Gastroesophageal sphincter (tissue), 4 donors: ENCODE results near the gene PCSK7. TPM values are rescaled to one million over a fixed set of nuclear protein-coding genes. Genes with fewer than 3 reads are reported as not detected.
"Not testable (repeated sequence)": the region's sequence is repeated elsewhere in the genome, so short reads cannot be mapped to it uniquely, and the experiment has no call there.

Source experiments
- ATAC-seq: fragments of 150-250 bp; one replicate; pipeline ENCODE4 v1.9.1; 2016; ENCODE audit warnings: mild to moderate bottlenecking, moderate library complexity
- H3K27ac ChIP-seq, 4 donors: fragments of 200-600 bp; sonication (generic) in 3 of 4; 1 replicate in 3 of 4; 2 replicates in 1 of 4; pipeline ENCODE4 v1.5.1; 2016 to 2019
- H3K27me3 ChIP-seq: fragments of 200-600 bp; sonication (generic); one replicate; pipeline ENCODE4 v1.5.1; 2019
- H3K36me3 ChIP-seq, 2 donors: fragments of 200-600 bp; sonication (generic); one replicate each; pipeline ENCODE4 v1.5.1; 2019; ENCODE audit warnings: control low read depth in 1 of 2
- H3K4me1 ChIP-seq, 3 donors: fragments of 200-600 bp; sonication (generic); 1 replicate in 2 of 3; 2 replicates in 1 of 3; pipeline ENCODE4 v1.5.1; 2016 to 2019; ENCODE audit warnings: control low read depth in 2 of 3
- H3K4me3 ChIP-seq, 2 donors: fragments of 200-600 bp; sonication (generic); one replicate each; pipeline ENCODE4 v1.5.1; 2019; ENCODE audit warnings: mild to moderate bottlenecking in 1 of 2, moderate library complexity in 1 of 2
- H3K9me3 ChIP-seq, 3 donors: fragments of 200-600 bp; sonication (generic); one replicate each; pipeline ENCODE4 v1.5.1; 2017 to 2019; ENCODE audit warnings: control low read depth in 2 of 3
- CTCF ChIP-seq, 4 experiments: fragments of 200-600 bp in 2 of 4; fragments of 450-650 bp in 2 of 4; sonication (generic) in 1 of 4; IDR thresholded peaks; one replicate each; pipeline ENCODE4 v1.5.1; 2017 to 2019; ENCODE audit warnings: antibody characterized with exemption in 4 of 4, mild to moderate bottlenecking in 2 of 4, moderate library complexity in 2 of 4
- EP300 ChIP-seq: sonication (generic); formaldehyde crosslinking; IDR thresholded peaks from one replicate; pipeline ENCODE4 v1.6.1; 2017; ENCODE audit warnings: antibody characterized with exemption, mild to moderate bottlenecking
- POLR2A ChIP-seq, 2 donors: fragments of 450-650 bp; IDR thresholded peaks; one replicate each; pipeline ENCODE4 v1.6.1; 2017; ENCODE audit warnings: antibody characterized with exemption in 2 of 2, mild to moderate bottlenecking in 2 of 2, moderate library complexity in 1 of 2
- POLR2AphosphoS5 ChIP-seq: sonication (generic); formaldehyde crosslinking; IDR thresholded peaks from one replicate; pipeline ENCODE4 v1.6.1; 2017; ENCODE audit warnings: antibody characterized with exemption
- WGBS, 2 donors: methylation state at CpG; one replicate each; pipeline ENCODE4 v1.1.5; 2018; ENCODE audit warnings: low coverage in 1 of 2; 5-methylcytosine and 5-hydroxymethylcytosine counted together
- total RNA-seq, 4 donors: library from RNA; depleted of rRNA; stranded (reverse); fragments of >200 nt; gene quantifications; one replicate each; pipeline ENCODE4 v1.1.0, GENCODE V29; 2016

Gene PCSK7
- total RNA-seq, 4 donors from 2014 or later, result 28.9 to 40.5 (median 35.3) TPM

GRCh38 chr11:117210620-117211019 is 21.3 kb downstream of the PCSK7 start:
- WGBS, 2 donors, result 80 to 90% methylated on average over 2 of the region's 3 CpGs
- Histone ChIP-seq H3K27ac (peak overlapping the region in 3 of 4 donors; percentile 64 to 67 (median 67)), H3K36me3 (peaks cover 0 to 28% of the 10 kb centered on the region in 2 donors)

GRCh38 chr11:117209351-117210125 is 22.3 kb downstream of the PCSK7 start:
- not testable (repeated sequence) for H3K27me3 ChIP-seq, H3K9me3 ChIP-seq, H3K4me3 ChIP-seq
- 71 to 74% methylated on average over 6 to 7 of the region's 8 CpGs for WGBS, 2 donors
- TF ChIP-seq POLR2A (IDR thresholded peaks at IDR 0.05), result peak in 1 of 2 donors; percentile 19
- TF ChIP-seq POLR2AphosphoS5, result peak; percentile 83
- H3K4me1 ChIP-seq, result peaks cover 0 to 23% (median 4%) of the 10 kb centered on the region in 3 donors
- H3K36me3 ChIP-seq, result peaks cover 0 to 31% of the 10 kb centered on the region in 2 donors
- ATAC-seq, result peak; percentile 5
- H3K27ac ChIP-seq, result peak overlapping the region in 3 of 4 donors; percentile 45 to 67 (median 64)

More at GRCh38 chr11:117210620-117211019, 21.3 kb downstream of the PCSK7 start:
- H3K4me3 ChIP-seq, result no peak overlapping the region
- no peaks in the 10 kb centered on the region for H3K9me3 ChIP-seq
- ATAC-seq, result no peak
- TF ChIP-seq POLR2AphosphoS5 (no peak), POLR2A (IDR thresholded peaks at IDR 0.05) (no peak), EP300 (no peak), CTCF (IDR thresholded peaks at IDR 0.05) (no peak)
- peaks cover 0 to 14% (median 0%) of the 10 kb centered on the region in 3 donors for H3K4me1 ChIP-seq
- H3K27me3 ChIP-seq, result no peaks in the 10 kb centered on the region

- Histone ChIP-seq H3K4me1 (peaks cover 0 to 31% (median 4%) of the 10 kb centered on the region in 3 donors), H3K27ac (peak overlapping the region in 2 of 4 donors; percentile 46 to 54), H3K36me3 (peaks cover 0 to 31% of the 10 kb centered on the region in 2 donors)
- 100% methylated on average over 1 of the region's 13 CpGs; no CpG with 5 or more reads in 1 of the 2 donors for WGBS, 2 donors
- ATAC-seq, result peak; percentile 1
- H3K9me3 ChIP-seq, H3K4me3 ChIP-seq, H3K27me3 ChIP-seq: not testable (repeated sequence)
- TF ChIP-seq POLR2AphosphoS5 (peak; percentile 91), CTCF (IDR thresholded peaks at IDR 0.05) (peak in 2 of 4 experiments; percentile 44 to 50)
Measured at GRCh38 chr11:117208710-117209109, 23.2 kb downstream of the PCSK7 start.

- Histone ChIP-seq H3K27ac (peak overlapping the region in 2 of 4 donors; percentile 60 to 68), H3K4me1 (peaks cover 0 to 42% (median 4%) of the 10 kb centered on the region in 3 donors), H3K36me3 (peaks cover 0 to 31% of the 10 kb centered on the region in 2 donors)
- not testable (repeated sequence) for H3K9me3 ChIP-seq, ATAC-seq, H3K27me3 ChIP-seq, H3K4me3 ChIP-seq
- WGBS, 2 donors, result 55 to 82% methylated on average over 5 of the region's 5 CpGs
Measured at GRCh38 chr11:117207481-117207880, 24.4 kb downstream of the PCSK7 start.

GRCh38 chr11:117206859-117207258 is 25.0 kb downstream of the PCSK7 start:
- H3K27ac ChIP-seq, result peak overlapping the region in 2 of 4 donors; percentile 54 to 76
- H3K27me3 ChIP-seq, result not testable (repeated sequence)
- peaks cover 0 to 37% of the 10 kb centered on the region in 2 donors for H3K36me3 ChIP-seq

GRCh38 chr11:117206111-117206510 is 25.8 kb downstream of the PCSK7 start:
- ATAC-seq, result peak; percentile 3
- H3K4me1 ChIP-seq, result peaks cover 0 to 50% (median 4%) of the 10 kb centered on the region in 3 donors
- not testable (repeated sequence) for H3K27me3 ChIP-seq, H3K9me3 ChIP-seq, H3K4me3 ChIP-seq
- WGBS, 2 donors, result no CpG with 5 or more reads among the region's 8 CpGs
- peak overlapping the region; percentile 60 to 97 (median 76) for H3K27ac ChIP-seq
- TF ChIP-seq POLR2AphosphoS5 (peak; percentile 82), POLR2A (IDR thresholded peaks at IDR 0.05) (peak in 1 of 2 donors; percentile 24)
- peaks cover 0 to 42% of the 10 kb centered on the region in 2 donors for H3K36me3 ChIP-seq

More at GRCh38 chr11:117206859-117207258, 25.0 kb downstream of the PCSK7 start:
- ATAC-seq, result peak; percentile 31
- H3K4me1 ChIP-seq, result peaks cover 0 to 48% (median 4%) of the 10 kb centered on the region in 3 donors
- H3K4me3 ChIP-seq, H3K9me3 ChIP-seq: not testable (repeated sequence)
- peak; percentile 33 for TF ChIP-seq POLR2AphosphoS5
- no CpG with 5 or more reads among the region's 11 CpGs for WGBS, 2 donors
